ENCODE results near the gene WDR20. TPM values are rescaled to one million over a fixed set of nuclear protein-coding genes. Genes with fewer than 3 reads are reported as not detected.

The WDR20 gene
- total and polyA plus RNA-seq, 2 donors (not counting 1 experiment from before 2014, with no cell fraction given) = 12.4 to 64.0 TPM

- Histone ChIP-seq H3K4me3 (ENCODE audit: control extremely low read depth in 1 of 5, extremely low read depth in 1 of 5, insufficient read depth in 1 of 5, low read depth in 2 of 5, low read length in 4 of 5) (no peak overlapping the region), H3K27ac (ENCODE audit: low read length in 2 of 2) (no peak overlapping the region), H3K4me1 (ENCODE audit: control insufficient read depth in 2 of 2, insufficient read depth in 2 of 2, low read length in 2 of 2) (peaks cover 6 to 7% of the 10 kb centered on the region in 2 donors), H3K9ac (ENCODE audit: low read length) (no peak overlapping the region), H2AFZ (ENCODE audit: insufficient read depth, low read depth, low read length, poor library complexity, severe bottlenecking) (no peak overlapping the region), H4K20me1 (ENCODE audit: control insufficient read depth, insufficient read depth, low read length, poor library complexity, severe bottlenecking) (peaks cover 83% of the 10 kb centered on the region), H3K79me2 (ENCODE audit: control insufficient read depth, insufficient read depth, low read length) (peaks cover 100% of the 10 kb centered on the region), H3K36me3 (replicated peaks in 1 of 2; ENCODE audit: control extremely low read depth in 1 of 2, control insufficient read depth in 1 of 2, extremely low read depth in 1 of 2, insufficient read depth in 2 of 2, low read length in 1 of 2) (peaks cover 8 to 12% of the 10 kb centered on the region in 2 experiments), H3K4me2 (replicated peaks; ENCODE audit: low read depth, low read length, poor library complexity, severe bottlenecking) (no peak overlapping the region), H3K9me3 (ENCODE audit: control extremely low read depth in 1 of 3, control insufficient read depth in 2 of 3, insufficient read depth in 1 of 3, low read length in 2 of 3) (no peaks in the 10 kb centered on the region), H3K27me3 (replicated peaks in 1 of 4; ENCODE audit: control extremely low read depth in 1 of 4, control insufficient read depth in 3 of 4, insufficient read depth in 4 of 4, low read length in 3 of 4) (no peaks in the 10 kb centered on the region)
- POLR2A ChIA-PET = interaction anchor here (0.6 kb wide), 1 partner anchor 9 kb away, joined by 4 read pairs; no protein-coding TSS in a partner anchor
- CTCF ChIA-PET = no interaction called here
- Mint-ChIP-seq H3K9me3 (ENCODE audit: insufficient read depth) (no peaks in the 10 kb centered on the region), H3K27ac (no peak overlapping the region), H3K27me3 (no peaks in the 10 kb centered on the region), H3K4me3 (no peak overlapping the region), H3K4me1 (peaks cover 47% of the 10 kb centered on the region)
- DNase-seq = peak; percentile 8
- intact Hi-C loops (cut with micrococcal nuclease) = no loop called here
- no peak for TF ChIP-seq CTCF (IDR thresholded peaks at IDR 0.05)
- TF ChIP-seq EZH2 (IDR thresholded peaks at IDR 0.05; ENCODE audit: borderline replicate concordance, insufficient read depth, low read depth, low read length, poor library complexity, severe bottlenecking) = no peak
- 96% methylated on average over 4 of the region's 4 CpGs for WGBS (ENCODE audit: insufficient coverage)
- ATAC-seq (ENCODE audit: low read depth) = no peak
Observed at GRCh38 chr14:102164241-102164641, 24.5 kb downstream of the WDR20 start.

- peaks cover 100% of the 10 kb centered on the region for H3K79me2 ChIP-seq (ENCODE audit: control insufficient read depth, insufficient read depth, low read length)
- H3K4me1 Mint-ChIP-seq = peaks cover 41% of the 10 kb centered on the region
Observed at GRCh38 chr14:102164965-102165364, 25.3 kb downstream of the WDR20 start.

More at GRCh38 chr14:102164965-102165364, 25.3 kb downstream of the WDR20 start:
- no peaks in the 10 kb centered on the region for H3K27me3 Mint-ChIP-seq
- Histone ChIP-seq H3K4me3 (ENCODE audit: control extremely low read depth in 1 of 5, extremely low read depth in 1 of 5, insufficient read depth in 1 of 5, low read depth in 2 of 5, low read length in 4 of 5) (no peak overlapping the region), H3K36me3 (replicated peaks in 1 of 2; ENCODE audit: control extremely low read depth in 1 of 2, control insufficient read depth in 1 of 2, extremely low read depth in 1 of 2, insufficient read depth in 2 of 2, low read length in 1 of 2) (peaks cover 8 to 12% of the 10 kb centered on the region in 2 experiments), H3K27me3 (replicated peaks in 1 of 4; ENCODE audit: control extremely low read depth in 1 of 4, control insufficient read depth in 3 of 4, insufficient read depth in 4 of 4, low read length in 3 of 4) (no peaks in the 10 kb centered on the region), H2AFZ (ENCODE audit: insufficient read depth, low read depth, low read length, poor library complexity, severe bottlenecking) (no peak overlapping the region), H3K4me1 (ENCODE audit: control insufficient read depth in 2 of 2, insufficient read depth in 2 of 2, low read length in 2 of 2) (peaks cover 0 to under 1% of the 10 kb centered on the region in 2 donors), H4K20me1 (ENCODE audit: control insufficient read depth, insufficient read depth, low read length, poor library complexity, severe bottlenecking) (peaks cover 78% of the 10 kb centered on the region), H3K27ac (ENCODE audit: low read length in 2 of 2) (no peak overlapping the region), H3K9ac (ENCODE audit: low read length) (no peak overlapping the region), H3K9me3 (ENCODE audit: control extremely low read depth in 1 of 3, control insufficient read depth in 2 of 3, insufficient read depth in 1 of 3, low read length in 2 of 3) (no peaks in the 10 kb centered on the region), H3K4me2 (replicated peaks; ENCODE audit: low read depth, low read length, poor library complexity, severe bottlenecking) (no peak overlapping the region)
- DNase-seq (no peak), ATAC-seq (ENCODE audit: low read depth) (no peak)
- no peak overlapping the region for H3K27ac Mint-ChIP-seq
- H3K4me3 Mint-ChIP-seq = no peak overlapping the region
- no peaks in the 10 kb centered on the region for H3K9me3 Mint-ChIP-seq (ENCODE audit: insufficient read depth)
- no peak for TF ChIP-seq CTCF (IDR thresholded peaks at IDR 0.05)
- TF ChIP-seq EZH2 (IDR thresholded peaks at IDR 0.05; ENCODE audit: borderline replicate concordance, insufficient read depth, low read depth, low read length, poor library complexity, severe bottlenecking) = no peak
- WGBS (ENCODE audit: insufficient coverage) = 96% methylated on average over 3 of the region's 4 CpGs
- POLR2A ChIA-PET = no interaction called here
- CTCF ChIA-PET = interaction anchor here (1.0 kb wide), 1 partner anchor 149 kb away, joined by 3 read pairs; no protein-coding TSS in a partner anchor
- intact Hi-C loops (cut with micrococcal nuclease) = no loop called here
